Lower leg skin (tissue), 3 donors: ENCODE results near the gene GALM.

Source experiments
- CTCF ChIP-seq, 3 donors: fragments of 450-650 bp; IDR thresholded peaks; one replicate each; pipeline ENCODE4 v1.5.1; 2016; ENCODE audit warnings: antibody characterized with exemption in 3 of 3, mild to moderate bottlenecking in 3 of 3, moderate library complexity in 2 of 3
- POLR2A ChIP-seq, 2 donors: fragments of 450-650 bp; IDR thresholded peaks; one replicate each; pipeline ENCODE4 v1.6.1; 2016 to 2017; ENCODE audit warnings: antibody characterized with exemption in 2 of 2, mild to moderate bottlenecking in 1 of 2, moderate library complexity in 1 of 2

GRCh38 chr2:38778687-38779082 lies 112.8 kb downstream of the GALM start:
- TF ChIP-seq CTCF (IDR thresholded peaks at IDR 0.05), result no peak
- TF ChIP-seq POLR2A (IDR thresholded peaks at IDR 0.05), result no peak
